B cell (primary cell): ENCODE data around the gene BAHCC1.

ENCODE experiments used
- CTCF ChIP-seq: fragments of 200-600 bp; IDR thresholded peaks from one replicate; pipeline ENCODE4 v1.8.0; 2022; ENCODE audit warnings: antibody characterized with exemption, mild to moderate bottlenecking
- EZH2 ChIP-seq: IDR thresholded peaks from 2 replicates; pipeline ENCODE4 v1.6.1; 2012; ENCODE audit warnings: borderline replicate concordance, low read depth, mild to moderate bottlenecking, moderate library complexity, low read length; ENCODE audit not compliant: insufficient read depth, poor library complexity, severe bottlenecking

- TF ChIP-seq CTCF (no peak), EZH2 (no peak)
These were observed 44.8 kb downstream of the BAHCC1 start for GRCh38 chr17:81440051-81440471.
